Activated T-cell treated with anti-CD3 and anti-CD28 coated beads for 48 hours (primary cell): ENCODE results near the gene PLD6.
A peak's percentile ranks its signal among the peaks of the same experiment; 100 is the strongest.

Source experiments
- DNase-seq: peaks from one replicate; pipeline ENCODE4 v3.0.0-alpha.2; 2020; ENCODE audit warnings: low read depth

PLD6 gene

GRCh38 chr17:17155568-17155967 is 50.6 kb downstream of the PLD6 start:
- DNase-seq: no peak

GRCh38 chr17:17154981-17155380 is 51.2 kb downstream of the PLD6 start:
- DNase-seq: no peak

- DNase-seq: no peak
These were observed 51.6 kb downstream of the PLD6 start for GRCh38 chr17:17154556-17154955.

GRCh38 chr17:17153709-17154108 is 52.4 kb downstream of the PLD6 start:
- DNase-seq: no peak

GRCh38 chr17:17153071-17153470 is 53.1 kb downstream of the PLD6 start:
- no peak for DNase-seq

GRCh38 chr17:17152385-17152784 is 53.7 kb downstream of the PLD6 start:
- no peak for DNase-seq

GRCh38 chr17:17151962-17152361 is 54.2 kb downstream of the PLD6 start:
- DNase-seq: peak; percentile 22

- DNase-seq: no peak
These were observed 54.6 kb downstream of the PLD6 start for GRCh38 chr17:17151541-17151940.

GRCh38 chr17:17151055-17151454 is 55.1 kb downstream of the PLD6 start:
- peak; percentile 6 for DNase-seq
